NOMO-1 (cell line): ENCODE results near the gene DOCK2.
A peak's percentile ranks its signal among the peaks of the same experiment; 100 is the strongest.

Experiments
- DNase-seq, 2 experiments: peaks; one replicate each; lab custom pipeline; 2025; ENCODE audit not compliant: unreplicated experiment in 2 of 2; lab: John Stamatoyannopoulos, UW

The DOCK2 gene

DNA sequence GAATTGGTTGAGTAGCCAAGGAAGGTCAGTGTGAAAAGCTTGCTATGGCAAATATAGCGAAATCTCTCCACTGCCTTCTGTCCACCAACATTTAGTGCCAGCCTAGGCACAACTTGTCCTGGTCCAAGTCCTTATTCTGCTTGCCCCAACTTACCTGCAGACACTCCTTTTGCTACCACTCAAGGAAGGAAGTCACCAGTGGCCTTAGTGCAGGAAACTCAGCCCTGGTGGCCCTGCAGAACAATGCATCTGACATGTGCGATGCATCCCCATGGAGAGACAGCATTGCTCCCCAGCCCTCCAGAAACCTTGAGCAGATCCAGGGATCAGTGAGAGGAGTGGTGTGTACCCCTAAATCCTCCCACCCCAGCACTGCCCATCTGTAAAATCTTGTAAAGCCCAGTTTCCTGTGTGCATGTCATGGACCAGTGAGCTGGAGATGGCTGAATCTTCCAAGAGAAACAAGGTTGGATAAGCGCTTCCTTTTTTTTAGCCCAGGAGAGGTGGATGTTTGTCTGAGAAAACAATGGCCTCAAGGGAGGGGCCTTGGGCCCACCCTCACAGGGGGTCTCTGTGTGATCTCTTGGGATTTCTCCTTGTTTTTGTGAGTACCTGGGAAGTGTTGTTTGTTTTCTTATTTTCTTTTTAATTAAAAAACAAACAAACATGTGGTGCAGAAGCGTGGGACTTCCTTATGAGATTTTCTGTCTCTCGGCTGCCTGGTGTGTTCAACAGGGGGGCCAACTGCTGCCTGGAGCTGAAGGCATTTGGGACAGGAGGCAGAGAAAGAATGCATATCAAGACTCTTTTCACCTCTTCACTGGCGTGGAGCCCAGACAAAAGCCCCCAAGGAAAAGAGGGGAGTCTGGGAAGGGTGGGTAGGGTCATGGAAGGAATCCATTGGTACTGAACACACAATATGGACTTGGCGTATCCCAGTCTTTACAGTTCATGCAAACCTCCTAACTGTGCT lies 472.3 kb downstream of the DOCK2 start:
- DNase-seq = no peak

DNA sequence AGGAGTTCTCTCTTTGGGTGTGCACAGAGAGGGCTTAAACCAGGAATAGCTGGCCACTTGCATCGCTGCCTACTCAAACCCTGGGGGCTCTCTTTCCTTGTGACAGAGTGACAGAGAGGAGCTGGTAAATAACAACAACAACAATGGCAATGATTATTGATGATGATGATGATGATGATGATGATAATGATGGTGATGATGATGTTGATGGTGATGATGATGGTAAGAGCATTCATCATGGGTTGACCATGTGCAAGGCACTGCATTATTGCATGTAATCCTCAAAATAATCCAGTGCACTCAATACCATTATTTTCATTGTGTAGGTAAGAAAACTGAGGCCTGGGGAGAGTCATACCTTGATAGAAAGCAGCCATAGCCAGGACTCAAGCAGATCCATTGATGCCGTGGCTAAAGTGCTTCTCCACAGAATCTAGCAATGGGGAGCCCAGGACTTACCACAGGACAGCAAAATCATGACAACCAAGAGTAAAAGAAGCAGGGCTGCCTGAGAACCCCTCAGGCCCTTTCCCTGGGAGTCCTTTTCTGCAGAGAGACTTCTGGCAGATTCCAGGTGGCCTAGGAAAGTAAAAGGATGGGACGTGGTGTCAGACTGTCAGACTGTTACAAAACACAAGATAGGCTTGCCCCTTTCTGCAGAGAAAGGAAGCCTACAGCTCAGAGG lies 473.5 kb downstream of the DOCK2 start:
- no peak for DNase-seq

DNA sequence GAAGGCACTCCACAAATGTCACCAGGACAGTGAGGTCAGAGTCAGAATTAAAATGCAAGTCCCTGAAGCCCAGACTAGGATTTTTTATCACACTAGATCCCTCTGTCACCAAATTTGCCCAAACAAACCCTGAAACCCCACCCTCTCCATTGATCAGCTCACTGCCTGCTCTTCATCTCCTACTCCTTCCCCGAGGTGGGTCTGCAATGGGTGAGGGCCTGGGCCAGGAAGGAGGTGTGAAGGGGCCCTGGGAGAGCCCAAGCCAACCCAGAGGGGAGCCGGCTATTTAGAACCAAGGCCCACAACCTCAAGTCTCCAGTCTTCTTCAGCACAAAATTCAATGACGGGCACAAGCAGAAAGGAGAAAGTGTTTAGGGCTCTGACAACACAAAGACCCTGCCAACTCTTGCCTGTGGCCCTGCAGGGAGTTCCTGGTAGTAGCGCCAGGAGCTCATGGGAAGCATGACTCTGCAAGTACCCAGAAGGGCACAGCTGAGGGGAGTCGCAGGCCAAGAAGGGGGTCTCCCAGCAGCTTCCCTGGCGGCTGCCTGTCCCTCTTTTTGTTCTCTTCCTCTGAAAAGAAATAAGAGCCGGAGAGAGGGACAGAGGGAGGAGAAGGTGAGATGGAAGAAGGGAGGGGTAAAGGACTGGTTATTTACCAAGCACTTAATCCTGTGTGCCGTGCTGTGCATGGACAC lies 474.2 kb downstream of the DOCK2 start:
- no peak for DNase-seq

DNA sequence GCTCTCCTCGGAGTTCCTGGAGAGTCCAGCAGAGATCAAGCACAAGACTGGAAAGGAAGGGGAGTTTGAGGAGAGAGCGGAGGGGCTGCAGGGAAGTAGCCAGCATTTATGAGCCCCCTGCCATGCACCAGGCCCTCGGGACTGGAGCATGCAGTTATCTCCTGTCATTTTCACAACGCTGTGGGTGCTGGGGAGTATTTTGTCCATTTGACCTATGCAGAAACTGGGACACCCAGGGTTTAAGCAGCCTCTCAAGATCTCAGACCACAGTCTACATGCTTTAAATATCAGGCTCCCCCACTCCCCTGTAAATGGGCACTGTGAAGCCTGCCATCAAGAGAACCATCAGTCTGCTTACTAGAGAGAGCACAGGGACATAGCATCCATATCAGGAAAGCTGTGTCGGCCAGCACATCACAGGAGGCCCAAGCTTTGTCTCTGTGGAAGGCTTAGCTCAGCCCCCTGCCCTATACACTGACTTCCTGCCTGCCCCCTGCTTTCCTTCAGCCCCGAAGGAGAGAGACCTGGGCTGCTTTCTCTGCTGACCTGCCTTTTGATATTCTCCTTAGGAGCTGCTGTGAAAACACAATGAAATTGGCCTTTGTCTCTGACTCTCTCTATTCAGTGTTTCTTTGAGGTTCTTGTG lies 475.9 kb downstream of the DOCK2 start:
- no peak for DNase-seq

DNA sequence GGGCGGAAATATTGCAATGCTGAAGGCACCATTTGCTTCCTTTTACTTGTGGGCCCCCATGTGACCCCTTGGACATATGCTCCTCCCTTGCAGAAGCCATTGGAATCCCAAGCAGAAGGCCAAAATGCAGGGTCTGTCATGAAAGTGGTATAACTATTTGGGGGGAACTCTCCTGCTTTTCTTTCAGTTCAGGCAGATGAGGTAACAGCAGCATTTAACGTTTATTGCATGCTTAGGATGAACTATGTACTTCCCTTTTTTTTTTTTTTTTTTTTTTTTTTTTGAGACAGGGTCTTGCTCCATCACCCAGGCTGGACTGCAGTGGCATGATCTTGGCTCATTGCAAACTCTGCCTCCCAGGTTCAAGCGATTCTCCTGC lies 476.4 kb downstream of the DOCK2 start:
- peak; percentile 77 to 81 for DNase-seq

DNA sequence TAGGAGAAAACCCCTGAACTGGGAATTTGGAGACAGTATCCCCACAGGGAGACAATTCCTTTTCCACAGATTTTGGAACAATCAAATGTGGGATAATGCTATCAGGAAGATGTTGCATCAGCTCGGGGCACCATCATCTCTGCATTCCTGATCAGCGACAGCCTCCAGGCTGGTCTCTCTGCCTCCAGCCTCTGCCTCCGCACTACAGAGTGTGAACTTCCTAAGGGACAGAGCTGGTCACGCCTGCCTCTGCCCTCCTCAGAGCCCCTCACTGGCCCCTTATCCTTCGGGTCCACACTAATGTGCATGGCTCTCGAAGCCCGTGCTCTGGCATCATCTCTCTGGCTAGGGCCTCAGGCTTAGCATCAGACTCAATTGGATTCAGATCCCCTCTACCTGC lies 477.2 kb downstream of the DOCK2 start:
- DNase-seq = no peak

DNA sequence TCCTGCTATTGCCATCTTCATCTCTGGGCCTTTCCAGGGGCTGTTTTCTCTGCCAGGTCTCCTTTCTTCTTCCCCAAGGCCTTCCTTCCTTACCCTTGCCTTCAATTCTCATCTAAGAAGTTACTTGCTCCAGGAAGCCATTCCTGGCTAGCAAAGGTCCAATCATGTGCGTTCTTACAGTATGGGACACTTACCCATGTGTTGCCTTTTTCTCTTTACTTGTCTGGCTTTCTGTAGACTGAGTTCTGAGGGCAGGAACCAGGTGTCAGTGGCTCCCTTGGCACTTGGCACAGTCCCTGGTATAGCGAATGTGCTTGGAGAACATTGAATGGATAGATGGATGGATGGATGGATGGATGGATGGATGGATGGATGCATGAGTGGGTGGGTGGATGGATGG lies 478.9 kb downstream of the DOCK2 start:
- DNase-seq = no peak

DNA sequence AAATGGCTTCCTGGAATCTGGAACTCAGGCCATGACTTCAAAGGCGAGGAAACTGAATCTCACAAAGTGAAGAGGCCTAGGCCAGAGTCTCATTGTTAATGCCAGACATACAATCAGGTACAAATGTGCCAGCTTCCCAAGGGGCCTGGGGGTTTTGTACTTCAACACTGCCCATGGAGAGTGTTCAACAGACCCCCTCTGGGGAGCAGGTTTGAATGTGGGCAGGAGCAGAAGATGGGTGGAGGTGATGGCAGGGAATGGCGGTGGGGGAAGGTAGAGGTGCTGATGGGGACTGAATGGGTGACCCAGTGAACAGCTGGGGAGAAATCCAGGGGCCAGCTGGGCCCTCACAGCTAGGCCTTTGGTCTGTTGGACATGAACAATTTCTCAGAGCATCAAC lies 480.7 kb downstream of the DOCK2 start:
- DNase-seq = no peak

DNA sequence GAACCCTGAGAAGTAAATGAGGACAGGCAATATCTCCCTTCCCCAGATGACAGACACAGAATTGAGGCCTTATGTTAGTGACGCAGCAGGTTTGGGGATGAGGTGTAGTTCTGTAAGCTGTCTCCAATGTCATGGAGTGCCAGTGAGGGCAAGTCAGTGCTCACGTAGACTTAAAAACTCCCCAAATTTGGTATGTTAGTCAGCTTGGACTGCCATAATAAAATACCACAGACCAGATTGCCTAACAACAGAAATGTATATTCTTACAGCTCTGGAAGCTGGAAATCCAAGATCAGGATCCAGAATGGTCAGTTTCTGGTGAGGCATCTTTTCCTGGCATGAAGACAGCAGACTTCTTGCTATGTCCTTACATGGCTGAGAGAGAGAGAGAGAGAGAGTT lies 483.5 kb downstream of the DOCK2 start:
- DNase-seq = no peak

DNA sequence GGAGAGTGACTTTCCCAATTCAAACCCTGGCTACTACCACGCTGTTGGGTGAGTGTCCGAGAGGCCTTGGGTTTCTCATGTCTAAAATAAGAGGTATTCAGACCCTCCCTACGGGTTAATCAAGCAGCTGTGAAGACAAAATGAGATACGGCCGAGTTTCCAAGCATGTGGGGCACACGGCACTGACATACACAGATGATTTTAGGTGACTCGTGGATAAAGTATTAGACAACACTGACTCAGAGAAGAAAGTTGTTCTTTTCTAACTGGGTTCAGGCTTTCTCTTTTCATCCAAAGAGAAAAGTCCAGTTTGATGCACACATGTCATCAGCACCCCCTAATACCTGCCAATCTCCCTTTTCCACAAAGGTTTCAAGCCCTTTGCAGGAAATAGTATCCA lies 484.2 kb downstream of the DOCK2 start:
- DNase-seq = no peak

DNA sequence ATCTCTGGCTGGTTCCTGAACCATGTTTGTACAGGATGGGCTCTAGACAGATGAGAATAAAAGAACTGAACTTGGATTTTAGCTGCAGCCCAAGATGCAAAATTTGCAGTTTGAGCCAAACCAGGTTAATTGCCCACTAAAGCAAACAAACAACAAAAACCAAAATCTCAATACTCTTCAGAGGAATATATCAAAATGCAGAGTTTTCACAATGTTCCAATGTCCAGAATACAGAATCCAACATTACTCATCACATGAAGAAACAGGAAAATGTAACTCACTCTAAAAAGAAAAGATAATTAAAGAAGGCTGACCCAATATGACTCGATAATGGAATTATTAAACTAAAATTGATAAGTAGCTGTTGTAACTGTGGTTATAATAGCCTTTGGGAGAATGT lies 489.0 kb downstream of the DOCK2 start:
- DNase-seq = no peak

DNA sequence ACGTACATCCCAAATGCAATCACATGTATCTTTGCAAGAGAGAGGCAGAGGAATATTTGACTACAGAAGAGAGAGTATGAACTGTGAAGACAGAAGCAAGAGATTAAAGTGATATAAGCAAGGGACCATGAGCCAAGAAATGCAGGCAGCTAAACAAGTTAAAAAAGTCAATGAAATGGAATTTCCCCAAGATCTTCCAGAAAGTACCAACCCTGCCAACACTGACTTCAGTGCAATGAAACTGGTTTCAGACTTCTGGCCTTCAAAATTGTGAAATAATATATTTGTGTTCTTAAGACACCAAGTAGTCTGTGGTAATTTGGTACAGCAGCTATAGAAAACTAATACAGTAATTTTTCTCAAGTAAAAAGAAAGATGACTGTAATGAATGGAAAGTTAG lies 489.6 kb downstream of the DOCK2 start:
- no peak for DNase-seq

DNA sequence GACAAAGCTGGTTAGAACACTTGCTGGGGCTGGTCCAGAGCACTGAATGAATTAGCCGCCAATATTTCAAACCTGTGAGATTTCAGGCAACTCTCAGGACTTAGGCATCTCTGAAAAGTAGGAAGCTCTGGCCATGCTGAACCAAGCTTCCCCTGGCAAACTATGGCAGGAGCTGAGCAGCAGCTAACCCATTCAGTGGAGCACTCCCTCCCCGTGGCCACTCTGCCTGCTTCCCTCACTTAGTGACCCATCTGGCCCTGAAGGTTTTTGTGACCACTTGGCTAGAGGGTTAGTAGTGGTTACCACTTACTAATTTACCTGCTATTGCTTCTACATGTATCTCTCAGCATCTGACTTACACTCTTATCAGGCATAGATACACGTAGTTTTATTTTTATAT lies 494.2 kb downstream of the DOCK2 start:
- no peak for DNase-seq

DNA sequence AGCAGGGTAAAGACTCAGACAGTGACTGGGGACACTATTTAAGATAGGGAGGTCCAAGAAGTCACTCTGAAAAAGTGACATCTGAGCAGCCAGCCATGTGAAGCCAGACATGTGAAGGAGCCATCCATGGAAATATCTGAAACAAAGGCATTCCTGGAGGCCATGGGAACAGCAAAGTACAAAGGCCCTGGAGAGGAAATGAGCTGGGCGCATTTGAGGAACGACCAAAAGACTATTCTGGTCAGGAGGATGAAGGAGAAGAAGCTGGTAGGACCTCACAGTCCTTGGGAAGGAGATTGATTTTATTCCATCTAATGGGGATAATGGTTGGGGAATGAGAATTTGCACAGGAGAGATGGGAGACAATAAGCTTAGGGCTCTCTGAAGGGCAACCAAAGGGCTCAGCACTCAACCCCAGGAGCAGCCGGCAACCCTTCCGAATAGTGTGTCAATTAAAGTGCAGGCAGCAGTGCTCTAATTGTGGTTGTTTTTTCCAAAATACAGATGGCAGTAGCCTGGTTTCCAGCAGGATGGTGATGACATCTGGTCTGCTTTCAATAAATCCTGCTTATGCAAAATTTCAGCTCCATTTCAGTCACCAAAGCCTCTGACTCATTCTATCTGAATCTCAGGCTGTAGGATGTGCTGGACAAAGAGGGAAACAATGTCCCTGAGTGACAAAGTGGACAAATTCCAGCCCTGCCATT lies 495.3 kb downstream of the DOCK2 start:
- DNase-seq = no peak
